Stimulated activated naive CD4-positive, alpha-beta T cell treated with Interleukin-2 at 50 U/mL for 16 hours (primary cell): ENCODE results near the gene MTCL1.

Experiments used
- DNase-seq: peaks from one replicate; lab custom pipeline; 2025; lab: John Stamatoyannopoulos, UW

The MTCL1 gene

DNA sequence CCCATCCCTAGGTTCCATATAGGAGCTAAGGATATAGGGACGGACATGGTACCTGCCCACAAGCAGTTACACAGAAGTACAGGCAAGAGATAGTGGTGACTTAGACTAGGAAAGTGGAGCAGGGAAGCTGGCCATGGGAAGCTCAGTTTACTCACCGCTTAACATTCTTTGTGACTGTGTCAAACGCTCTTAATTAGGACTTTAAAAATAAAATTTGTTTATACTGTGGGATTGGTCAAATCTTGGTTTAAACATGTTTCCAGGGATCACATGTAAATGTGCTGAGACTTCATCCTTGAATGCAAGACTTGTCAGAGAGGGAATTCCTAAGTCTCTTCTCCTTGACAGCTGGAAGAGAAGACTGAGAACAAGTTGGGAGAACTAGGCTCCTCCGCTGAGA is 107.3 kb downstream of the MTCL1 start:
- no peak for DNase-seq

DNA sequence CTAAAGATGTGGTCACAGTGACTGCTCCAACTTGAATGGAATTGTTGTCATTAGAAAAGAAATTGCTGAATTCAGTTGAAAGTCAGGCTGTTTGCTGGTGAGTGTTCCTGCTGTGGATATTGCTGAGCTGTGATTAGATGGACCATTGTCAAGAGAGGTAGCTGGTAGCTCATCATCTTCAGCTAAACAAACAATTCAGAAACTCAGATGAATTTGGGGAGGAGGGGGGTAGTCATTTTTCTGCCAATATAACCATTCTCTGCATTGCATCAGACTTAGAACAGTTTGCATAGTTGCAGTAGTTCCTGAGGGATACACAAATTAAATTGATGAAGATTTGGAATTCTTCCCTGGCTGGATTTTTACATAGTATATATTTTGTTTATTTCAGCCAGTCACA is 108.3 kb downstream of the MTCL1 start:
- DNase-seq = no peak

DNA sequence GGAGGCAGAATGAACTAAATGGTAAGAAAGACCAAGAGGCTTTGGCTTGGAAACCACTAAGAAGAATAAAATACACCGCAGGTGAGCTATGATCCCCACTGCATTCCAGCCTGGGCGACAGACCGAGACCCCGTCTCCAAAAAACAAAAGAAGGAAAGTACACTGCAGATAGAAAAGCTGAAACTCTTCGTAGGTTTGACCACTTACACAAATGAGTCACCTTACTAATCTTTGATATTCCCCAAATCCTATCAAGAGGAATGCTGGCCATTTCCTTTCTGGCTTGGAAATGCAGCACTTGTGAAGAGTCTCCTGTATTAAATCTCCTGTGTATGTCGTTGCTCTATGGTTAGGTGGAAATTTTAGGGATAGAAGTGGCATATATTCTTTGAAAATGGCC is 108.8 kb downstream of the MTCL1 start:
- DNase-seq = no peak

DNA sequence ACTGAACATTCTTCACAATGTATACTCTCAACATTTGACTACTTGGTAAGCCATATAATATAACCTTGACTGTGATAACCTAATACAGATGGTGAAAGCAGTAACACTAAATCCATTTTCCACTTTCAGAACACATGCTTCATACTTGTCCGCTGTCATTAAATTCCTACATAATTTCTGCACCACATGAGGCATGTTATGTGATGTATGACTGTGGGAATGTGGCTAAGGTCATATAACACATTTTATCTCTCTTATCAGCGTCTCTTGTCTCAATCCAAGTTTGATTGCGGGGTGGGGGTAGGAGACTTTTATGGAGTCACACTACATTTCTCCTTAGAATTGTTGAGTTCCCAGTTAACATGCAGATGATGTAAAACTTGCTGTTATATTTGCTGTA is 110.9 kb downstream of the MTCL1 start:
- no peak for DNase-seq

DNA sequence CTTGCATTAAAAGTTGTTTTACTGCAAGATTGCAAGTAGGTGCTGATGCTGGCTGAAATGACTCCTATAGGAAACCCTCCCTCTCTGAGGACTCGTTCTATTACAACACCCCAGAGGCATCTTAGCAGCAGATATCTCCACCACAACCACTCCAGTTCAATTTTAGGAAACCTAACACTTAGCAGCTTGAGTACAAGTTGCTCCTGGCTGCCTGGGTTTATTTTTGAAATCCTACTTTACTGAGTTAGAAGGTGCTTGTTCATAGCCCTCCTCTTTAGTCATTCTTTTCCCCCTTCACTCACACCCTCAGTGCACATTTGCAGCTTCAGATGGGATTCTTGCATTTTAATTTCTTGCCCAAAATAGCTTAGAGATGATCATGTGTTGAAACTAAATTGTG is 111.5 kb downstream of the MTCL1 start:
- no peak for DNase-seq

DNA sequence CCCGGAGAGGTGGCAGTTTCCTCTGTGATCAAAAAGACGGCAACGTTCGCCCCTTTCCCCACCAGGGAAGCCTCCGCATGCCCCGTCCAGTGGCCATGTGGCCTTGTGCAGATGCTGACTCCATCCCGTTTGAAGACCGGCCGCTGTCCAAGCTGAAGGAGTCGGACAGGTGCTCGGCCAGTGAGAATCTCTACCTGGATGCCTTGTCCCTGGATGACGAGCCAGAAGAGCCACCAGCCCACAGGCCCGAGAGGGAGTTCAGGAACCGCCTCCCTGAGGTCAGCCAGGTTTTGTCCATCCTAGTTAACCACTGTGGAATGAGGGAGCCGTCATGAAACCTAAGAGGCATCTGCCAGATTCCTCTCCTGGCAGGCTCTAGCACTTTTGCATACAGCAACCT is 113.6 kb downstream of the MTCL1 start:
- DNase-seq = no peak

DNA sequence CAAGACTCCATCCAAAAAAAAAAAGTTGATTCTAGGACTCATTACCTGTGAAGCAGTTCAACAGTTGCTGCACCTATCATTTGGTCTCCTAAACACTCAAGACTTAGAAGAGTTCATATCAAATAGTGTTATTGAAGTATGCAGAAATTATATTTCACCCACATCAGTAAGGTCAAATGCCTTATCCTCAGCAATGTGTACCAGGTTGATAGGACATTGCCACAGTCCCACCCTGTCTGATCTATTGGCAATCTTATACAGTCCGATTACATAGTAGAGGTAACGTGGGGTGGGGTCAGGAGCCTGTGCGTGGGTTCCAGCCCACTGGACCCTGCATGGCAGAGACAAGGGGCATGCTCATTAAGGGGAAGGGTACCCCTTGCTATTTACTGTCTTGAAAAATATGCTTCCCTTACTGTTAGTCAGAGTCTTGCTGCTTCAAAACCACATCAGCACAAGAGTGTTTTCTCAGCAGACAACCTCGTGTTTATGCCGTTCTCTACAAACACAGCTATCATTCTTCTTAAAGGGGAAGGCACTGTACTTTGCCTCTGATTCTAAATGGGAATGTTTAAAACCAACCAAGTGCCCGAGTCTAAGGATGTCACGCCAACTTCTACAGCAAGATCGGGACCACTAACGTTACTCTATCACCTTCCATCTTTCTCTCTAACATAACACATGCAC is 115.2 kb downstream of the MTCL1 start:
- DNase-seq = no peak

DNA sequence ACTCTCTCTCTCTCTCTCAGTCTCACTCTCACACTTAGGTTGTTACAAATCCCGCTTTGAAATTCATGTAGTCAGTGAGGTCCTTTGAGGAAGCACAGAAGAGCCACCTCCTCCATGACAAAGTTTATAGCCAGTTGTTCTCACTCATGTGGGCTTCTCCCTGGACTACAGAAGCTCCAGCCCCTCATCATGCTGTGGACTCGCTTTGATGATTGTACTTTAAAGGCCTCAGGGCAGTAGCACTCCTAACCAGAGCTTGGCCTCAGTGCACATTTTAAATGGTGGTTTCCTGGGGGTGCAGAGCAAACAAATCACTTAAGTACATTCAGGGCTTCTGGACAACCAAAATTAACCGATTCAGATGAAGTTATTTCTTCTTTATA is 115.7 kb downstream of the MTCL1 start:
- DNase-seq = no peak

DNA sequence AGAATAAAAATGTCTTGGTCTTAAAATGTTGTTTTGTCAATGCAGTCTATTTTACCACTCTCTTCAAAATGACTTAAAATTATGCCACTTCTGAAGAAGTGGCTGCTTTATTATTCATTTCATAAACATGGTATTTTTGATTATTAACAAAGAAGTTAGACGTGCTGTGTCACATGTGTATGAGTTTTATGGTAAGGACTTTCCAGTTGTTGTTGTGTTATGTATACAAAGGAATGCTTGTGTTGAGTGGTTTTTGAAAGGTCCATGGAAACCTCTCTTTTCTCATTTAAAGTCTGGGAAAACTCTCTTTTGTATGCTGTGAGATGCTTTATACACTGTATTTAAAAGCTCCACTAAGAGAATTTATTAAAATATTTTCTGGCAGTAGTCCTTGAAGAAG is 116.2 kb downstream of the MTCL1 start:
- DNase-seq = no peak

DNA sequence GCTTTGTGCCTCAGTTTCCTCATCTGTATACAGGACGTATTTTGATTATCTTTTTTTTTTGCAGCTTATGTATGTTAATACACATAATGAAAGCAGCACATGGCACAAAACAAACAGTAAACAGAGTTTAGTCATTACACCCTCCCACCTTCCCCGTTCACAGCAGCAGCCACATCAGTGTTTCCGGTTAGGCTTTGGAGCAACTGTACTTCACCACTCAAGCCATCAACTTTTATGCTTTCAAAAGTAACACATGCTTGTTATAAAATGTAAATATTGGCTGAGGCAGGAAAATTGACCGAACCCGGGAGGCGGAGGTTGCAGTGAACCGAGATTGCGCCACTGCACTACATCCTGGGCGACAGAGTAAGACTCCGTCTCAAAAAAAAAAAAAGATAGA is 117.3 kb downstream of the MTCL1 start:
- DNase-seq = no peak

DNA sequence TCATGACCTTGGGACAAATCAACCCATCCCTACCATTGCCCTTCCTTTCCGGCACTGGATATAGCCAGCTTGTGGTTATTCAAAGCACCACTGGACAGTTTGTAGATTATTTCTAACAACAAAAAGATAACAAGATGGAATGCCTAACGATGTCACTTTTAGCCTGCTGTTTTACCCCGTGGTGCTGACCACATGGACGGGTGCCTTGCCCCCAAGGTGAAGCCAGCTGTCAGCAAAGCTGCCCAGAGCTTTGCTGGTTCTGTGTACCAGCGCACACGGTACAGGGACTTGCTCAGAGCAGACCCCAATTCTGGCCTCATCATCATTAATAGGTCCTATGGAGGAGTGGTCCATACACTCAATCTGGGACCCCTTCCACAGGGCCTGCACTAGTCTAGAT is 118.2 kb downstream of the MTCL1 start:
- no peak for DNase-seq

DNA sequence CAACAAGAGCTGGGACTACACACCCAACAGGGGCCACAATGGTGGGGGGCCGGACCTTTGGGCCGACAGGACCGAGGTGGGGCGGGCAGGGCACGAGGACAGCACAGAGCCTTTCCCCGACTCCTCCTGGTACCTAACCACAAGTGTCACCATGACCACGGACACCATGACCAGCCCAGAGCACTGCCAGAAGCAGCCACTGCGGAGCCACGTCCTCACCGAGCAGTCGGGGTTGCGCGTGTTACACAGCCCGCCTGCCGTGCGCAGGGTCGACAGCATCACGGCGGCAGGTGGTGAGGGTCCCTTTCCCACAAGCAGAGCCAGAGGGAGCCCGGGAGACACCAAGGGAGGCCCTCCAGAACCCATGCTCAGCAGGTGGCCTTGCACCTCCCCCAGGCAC is 119.5 kb downstream of the MTCL1 start:
- DNase-seq = no peak

DNA sequence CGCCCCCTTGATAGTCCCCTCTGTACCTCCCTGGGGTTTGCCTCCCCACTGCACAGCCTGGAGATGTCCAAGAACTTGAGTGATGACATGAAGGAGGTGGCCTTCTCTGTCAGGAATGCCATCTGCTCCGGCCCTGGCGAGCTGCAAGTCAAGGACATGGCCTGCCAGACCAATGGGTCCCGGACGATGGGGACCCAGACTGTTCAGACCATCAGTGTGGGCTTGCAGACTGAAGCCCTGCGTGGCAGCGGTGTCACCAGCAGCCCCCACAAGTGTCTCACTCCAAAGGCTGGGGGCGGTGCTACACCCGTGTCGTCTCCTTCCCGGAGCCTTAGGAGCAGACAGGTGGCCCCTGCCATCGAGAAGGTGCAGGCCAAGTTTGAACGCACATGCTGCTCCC is 119.9 kb downstream of the MTCL1 start:
- no peak for DNase-seq

DNA sequence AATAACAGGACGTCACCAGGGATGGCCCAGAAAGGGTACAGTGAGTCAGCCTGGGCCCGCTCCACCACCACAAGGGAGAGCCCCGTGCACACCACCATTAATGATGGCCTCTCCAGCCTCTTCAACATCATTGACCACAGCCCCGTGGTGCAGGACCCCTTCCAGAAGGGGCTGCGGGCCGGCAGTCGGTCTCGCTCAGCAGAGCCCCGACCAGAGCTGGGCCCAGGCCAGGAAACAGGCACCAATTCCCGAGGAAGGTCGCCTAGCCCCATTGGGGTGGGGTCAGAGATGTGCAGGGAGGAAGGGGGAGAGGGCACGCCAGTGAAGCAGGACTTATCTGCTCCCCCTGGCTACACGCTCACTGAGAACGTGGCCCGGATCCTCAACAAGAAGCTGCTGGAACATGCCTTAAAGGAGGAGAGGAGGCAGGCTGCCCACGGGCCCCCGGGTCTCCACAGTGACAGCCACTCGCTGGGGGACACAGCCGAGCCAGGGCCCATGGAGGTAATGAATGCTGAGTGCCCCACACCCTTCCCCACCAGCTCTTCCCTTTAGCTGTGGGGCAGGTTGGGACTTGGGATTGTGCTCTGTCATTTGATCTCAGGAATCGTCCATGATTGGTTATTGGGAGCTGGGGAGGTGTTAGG is 120.5 kb downstream of the MTCL1 start:
- DNase-seq = no peak

DNA sequence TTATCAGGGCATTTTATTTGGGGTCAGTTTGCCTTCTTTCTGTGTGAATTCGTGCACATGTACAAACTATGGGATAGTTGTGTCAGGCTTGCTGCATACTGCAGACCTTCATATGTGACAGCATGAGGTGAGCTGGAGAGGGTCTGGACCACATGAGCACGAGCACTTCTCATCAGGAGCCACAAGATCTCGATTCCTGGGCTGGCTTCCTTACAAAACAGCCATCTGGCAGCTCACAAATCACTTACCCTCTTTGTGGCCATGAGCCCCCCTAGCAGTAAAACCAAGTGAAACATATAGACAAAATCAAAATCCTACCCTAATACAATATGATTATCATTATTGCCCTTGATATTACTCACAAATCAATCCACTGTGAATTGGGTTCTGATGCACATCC is 121.2 kb downstream of the MTCL1 start:
- no peak for DNase-seq

DNA sequence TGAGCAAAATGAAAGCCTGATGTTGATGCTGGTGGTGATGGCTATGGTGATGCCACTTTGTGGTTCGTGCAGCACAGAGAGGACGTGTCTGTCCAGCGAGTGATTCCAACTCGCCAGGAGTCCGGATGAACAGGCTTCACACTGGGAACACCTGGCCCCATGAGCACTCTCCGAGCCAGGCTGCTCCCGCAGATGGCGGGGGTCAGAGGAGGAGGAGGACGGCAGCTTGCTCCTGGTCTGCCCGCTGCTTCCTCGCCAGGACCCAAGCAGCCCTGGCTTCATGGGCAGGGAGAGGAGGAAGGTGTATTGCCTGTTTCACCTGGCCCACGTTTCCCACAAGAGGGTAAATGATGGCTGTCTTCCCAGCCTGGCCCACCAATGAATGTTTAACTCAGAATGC is 121.6 kb downstream of the MTCL1 start:
- DNase-seq = no peak

DNA sequence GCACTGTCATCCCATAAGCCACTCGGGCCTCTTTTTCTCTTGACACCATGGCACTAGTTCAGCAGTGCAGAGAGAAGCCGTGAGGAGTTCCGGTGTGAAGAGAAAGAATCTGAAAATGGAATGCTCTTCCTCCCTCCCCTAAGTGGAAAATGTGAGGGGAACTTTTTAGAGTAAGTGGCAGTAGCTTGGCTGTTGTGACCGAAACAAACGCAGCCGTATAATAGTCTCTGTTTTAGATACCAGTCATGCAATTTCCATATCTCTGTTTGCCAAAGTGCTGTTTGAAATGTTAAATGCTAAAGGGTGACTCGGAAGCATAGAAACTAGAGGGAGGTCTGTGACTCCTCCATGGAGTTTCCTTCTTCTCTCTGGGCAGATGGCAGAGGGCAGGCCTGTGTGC is 122.9 kb downstream of the MTCL1 start:
- DNase-seq = no peak

DNA sequence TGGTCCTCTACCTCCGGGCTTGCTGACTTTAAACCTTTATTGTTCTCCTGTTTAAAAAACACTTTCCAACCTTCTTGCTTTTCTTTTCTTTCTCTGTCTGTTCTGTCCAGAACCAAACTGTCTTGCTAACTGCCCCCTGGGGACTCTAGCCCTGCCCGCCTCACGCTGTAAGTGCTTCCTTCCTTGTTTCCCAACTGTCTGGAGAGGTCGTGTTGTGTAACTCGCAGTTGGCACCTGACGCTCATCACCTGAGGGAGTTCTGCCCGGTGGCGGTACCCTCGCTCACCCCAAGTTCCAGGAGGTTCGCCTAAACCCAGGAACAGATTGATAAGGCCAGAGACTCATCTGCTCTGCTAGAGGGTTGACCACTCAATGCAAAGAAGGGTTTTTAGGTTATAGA is 123.4 kb downstream of the MTCL1 start:
- DNase-seq = no peak

DNA sequence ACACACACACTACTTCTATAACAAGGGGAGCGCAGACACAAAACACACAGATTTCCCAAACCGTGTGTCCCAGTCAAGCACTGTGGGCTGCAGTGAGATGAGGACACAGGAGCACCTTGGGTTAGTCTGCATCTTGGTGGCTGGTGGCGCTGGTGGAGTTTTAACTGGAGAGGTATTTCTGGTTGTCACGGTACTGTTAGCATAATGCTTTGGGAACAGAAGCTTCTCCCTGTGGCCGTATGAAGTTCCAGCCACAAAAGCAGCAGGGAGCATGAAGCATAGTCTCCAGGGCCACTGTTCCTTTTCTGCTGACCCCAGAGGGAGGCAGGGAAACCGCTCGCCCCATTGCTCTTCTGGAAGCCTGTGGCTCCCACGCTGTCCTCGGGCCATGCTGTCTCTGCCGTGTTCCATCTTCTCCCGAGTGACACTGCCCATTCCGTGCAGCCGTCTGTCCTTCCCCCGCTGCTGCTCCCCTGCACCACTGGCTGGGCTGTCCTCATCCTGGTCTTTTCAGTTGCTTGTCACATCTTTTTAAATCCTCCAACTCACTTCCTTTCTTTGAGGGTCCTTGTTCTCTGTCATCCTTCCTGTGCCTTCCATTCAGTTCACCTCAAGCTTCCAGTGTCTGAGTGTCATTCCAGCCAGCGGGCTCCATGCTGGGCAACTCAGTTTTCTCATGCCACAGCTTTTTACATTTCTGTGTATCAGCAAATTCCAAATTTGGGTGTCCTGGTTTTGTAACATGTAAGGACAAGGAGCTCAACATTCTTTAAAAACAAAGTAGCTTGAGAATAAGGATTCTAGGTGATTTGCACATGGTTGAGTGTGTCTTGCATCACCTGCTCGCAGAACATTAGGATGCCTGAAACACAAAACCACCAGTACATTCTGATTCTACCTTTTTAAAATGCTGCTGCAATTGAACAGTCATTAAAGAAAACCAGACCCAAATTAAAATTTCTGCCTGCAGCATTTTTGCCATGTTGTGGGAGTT is 125.0 kb downstream of the MTCL1 start:
- no peak for DNase-seq

DNA sequence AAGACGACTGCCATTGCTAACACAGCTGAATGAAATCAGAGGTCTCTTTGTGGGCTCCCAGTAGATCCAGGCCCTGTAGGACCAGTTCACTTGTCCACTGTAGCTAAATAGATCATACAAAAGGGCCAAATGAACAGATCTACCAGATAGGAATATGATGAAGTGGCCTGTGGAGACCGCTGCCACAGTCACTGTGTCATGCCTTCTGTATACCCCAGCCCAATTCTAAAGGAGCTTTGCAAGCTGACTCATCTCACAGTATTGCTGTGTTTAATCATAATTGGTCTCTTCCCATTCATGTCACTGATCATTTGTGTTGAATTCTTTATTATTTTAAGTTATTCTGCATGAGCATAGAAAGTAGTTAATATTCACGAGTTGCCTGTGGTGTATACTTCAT is 125.8 kb downstream of the MTCL1 start:
- DNase-seq = no peak

DNA sequence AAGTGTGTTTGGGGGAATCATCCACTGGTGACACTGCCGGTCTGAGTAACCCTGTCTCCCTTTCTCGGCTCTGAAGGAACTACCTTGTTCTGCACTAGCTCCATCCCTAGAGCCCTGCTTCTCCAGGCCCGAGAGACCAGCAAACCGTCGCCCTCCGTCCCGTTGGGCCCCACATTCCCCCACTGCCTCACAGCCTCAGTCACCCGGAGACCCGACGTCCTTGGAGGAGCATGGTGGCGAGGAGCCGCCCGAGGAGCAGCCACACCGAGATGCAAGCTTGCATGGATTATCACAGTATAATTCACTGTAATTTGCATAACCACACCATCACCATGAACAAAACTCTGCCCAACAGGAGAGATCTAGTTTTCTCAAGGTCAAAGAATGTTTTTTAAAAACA is 126.2 kb downstream of the MTCL1 start:
- no peak for DNase-seq

DNA sequence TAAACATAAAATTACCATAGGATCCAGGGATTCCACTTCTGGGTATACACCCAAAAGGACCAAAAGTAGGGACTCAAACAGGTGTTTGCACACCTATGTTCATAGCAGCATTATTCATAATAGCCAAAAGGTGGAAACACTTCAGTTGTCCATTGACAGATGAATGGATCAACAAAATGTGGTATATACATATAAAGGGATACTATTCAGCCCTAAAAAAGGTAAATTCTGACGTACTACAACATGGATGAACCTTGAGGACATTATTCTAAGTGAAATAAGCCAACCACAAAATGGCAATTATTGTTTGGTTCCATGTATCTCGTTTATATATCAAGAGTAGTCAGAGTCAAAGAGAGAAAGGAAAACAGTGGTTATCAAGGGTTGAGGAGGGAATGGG is 128.1 kb downstream of the MTCL1 start:
- DNase-seq = no peak

DNA sequence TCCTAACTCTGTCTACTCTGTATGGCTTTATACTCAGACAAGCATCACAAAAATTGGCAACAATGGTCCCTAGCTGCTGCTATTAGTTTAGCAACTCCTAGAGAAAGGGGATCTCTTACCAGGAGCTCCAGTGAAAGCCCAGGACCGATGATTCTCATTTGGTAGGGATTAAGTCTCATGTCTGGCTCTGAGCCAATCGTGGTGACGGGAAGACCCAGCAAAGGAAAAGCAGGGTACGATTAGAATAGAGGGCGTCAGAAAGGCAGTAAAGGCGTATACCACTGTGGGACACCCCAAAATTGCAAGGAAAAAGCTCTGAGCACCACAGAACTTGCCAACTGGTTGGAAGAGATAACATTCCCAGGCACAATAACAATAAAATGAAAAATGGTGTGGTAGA is 129.5 kb downstream of the MTCL1 start:
- DNase-seq = no peak
